COLO829 (cell line): ENCODE data around the gene ZNF552.
A peak's percentile ranks its signal among the peaks of the same experiment; 100 is the strongest.

Experiments
- DNase-seq: peaks from one replicate; pipeline ENCODE4 v3.0.0; 2012; ENCODE audit warnings: low spot score

ZNF552 gene

DNA sequence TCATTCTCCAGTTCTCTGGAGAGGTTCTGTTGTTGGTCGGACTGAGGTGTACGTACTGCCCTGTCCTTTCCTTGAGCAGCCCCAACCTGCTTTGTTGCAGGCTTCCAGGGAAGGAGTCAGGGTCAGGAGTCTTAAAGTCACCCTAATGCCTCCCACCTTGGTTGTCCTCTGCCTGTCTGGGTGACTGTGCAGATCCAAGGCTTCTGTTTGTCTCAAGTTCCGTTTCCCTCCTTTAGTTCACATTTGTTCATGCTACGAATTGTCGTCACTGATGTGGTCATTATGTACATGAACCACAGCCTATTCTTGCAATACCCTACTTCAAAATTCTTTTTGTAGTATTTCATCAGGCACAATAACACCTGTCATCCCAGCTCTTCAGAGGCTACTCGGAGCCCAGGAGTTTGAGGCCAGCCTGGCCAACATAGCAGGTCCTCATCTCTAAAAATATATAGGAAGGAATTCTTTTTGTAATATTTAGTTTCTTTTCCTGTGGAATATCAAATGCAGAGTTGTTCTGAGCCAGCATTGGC lies 37.9 kb downstream of the ZNF552 start:
- DNase-seq: no peak

- no peak for DNase-seq
Observed at GRCh38 chr19:57773488-57773887, 41.2 kb downstream of the ZNF552 start.

DNA sequence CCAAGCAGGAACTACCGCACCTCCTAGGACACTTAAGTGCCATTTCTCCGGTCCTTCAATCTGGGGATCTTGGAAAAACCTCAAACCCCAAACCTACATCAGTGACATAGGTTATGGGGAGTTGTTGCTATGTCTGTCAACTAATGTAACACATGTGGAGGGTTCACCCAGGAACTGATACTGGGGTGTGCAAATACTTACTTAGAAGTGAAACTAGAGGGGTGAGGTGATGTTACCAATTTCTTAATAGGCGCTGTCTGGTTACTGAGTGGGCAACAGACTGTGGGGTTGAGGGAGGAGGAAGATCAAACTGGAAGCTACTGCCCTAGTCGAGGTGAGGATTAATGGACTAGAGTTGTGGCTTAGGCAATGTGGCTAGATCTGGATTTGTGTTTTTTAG lies 43.3 kb downstream of the ZNF552 start:
- no peak for DNase-seq

- peak; percentile 88 for DNase-seq
Observed at GRCh38 chr19:57769345-57770131, 45.2 kb downstream of the ZNF552 start, which contains the start of gene ZNF586. ZNF586 (plus strand) TSS chr19:57769676; CDS start chr19:57769843, 167 bp downstream.

- DNase-seq: no peak
Observed at GRCh38 chr19:57759096-57759495, 55.6 kb downstream of the ZNF552 start.

DNA sequence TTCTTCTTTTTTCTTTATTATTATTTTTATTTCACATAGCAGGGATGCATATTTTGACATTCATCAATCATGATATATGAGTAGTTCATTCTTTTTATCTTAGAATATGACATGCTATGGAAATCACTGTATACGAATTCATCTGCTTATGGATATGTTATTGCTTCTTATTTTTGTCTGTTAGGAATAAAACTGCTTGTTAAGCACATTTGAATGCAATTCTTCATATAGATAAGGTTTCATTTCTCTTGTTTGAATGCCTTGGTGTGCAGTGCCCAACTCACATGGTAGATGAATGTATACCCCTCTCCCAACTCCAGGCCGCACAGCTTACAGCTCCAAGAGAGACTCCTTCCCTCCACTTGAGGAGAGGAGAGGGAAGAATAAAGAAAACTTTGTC lies 56.8 kb downstream of the ZNF552 start:
- no peak for DNase-seq
